CD14-positive monocyte (primary cell): ENCODE measurements around the gene ARFGAP3. TPM values are rescaled to one million over a fixed set of nuclear protein-coding genes. Genes with fewer than 3 reads are reported as not detected.

Source experiments
- DNase-seq, 3 donors: peaks; one replicate each; pipeline ENCODE4 v3.0.0-alpha.2; 2011 to 2022
- H2AFZ ChIP-seq: 2 replicates; pipeline ENCODE4 v1.6.0; 2012; ENCODE audit warnings: mild to moderate bottlenecking, low read depth, low read length, inconsistent platforms; ENCODE audit not compliant: insufficient read depth, poor library complexity, severe bottlenecking
- H3K27ac ChIP-seq, 2 donors: 1 replicate in 1 of 2; 2 replicates in 1 of 2; pipeline ENCODE4 v1.5.1; 2012 to 2013; ENCODE audit warnings: low read length in 2 of 2, control low read depth in 1 of 2, inconsistent platforms in 1 of 2, low read depth in 1 of 2, mild to moderate bottlenecking in 1 of 2
- H3K27me3 ChIP-seq, 2 donors: one replicate each; pipeline versions ENCODE4 v1.6.0 to v1.6.1; 2011 to 2013; ENCODE audit warnings: low read length in 2 of 2; ENCODE audit not compliant: control insufficient read depth in 2 of 2, insufficient read depth in 2 of 2
- H3K36me3 ChIP-seq, 2 donors: replicated peaks in 1 of 2; 1 replicate in 1 of 2; 2 replicates in 1 of 2; pipeline versions ENCODE4 v1.5.1 to v1.6.1; 2012 to 2013; ENCODE audit warnings: low read length in 2 of 2, control low read depth in 1 of 2, inconsistent platforms in 1 of 2, mild to moderate bottlenecking in 1 of 2; ENCODE audit not compliant: insufficient read depth in 2 of 2, control insufficient read depth in 1 of 2
- H3K4me1 ChIP-seq, 2 donors: 1 replicate in 1 of 2; 2 replicates in 1 of 2; pipeline versions ENCODE4 v1.5.1 to v1.6.1; 2012 to 2013; ENCODE audit warnings: low read length in 2 of 2, control low read depth in 1 of 2, inconsistent platforms in 1 of 2, mild to moderate bottlenecking in 1 of 2, moderate library complexity in 1 of 2; ENCODE audit not compliant: insufficient read depth in 2 of 2, control insufficient read depth in 1 of 2
- H3K4me2 ChIP-seq: replicated peaks from 2 replicates; pipeline ENCODE3; 2012; ENCODE audit warnings: low read length, moderate library complexity, mild to moderate bottlenecking; ENCODE audit not compliant: poor library complexity, severe bottlenecking; ENCODE audit errors: extremely low read depth
- H3K4me3 ChIP-seq, 3 experiments: fragments of 200-600 bp in 1 of 3; sonication (generic) in 1 of 3; replicated peaks in 1 of 3; 1 replicate in 2 of 3; 2 replicates in 1 of 3; pipeline ENCODE4 v1.5.1; 2011 to 2013; ENCODE audit warnings: low read length in 3 of 3, mild to moderate bottlenecking in 3 of 3, control low read depth in 2 of 3, low read depth in 2 of 3, inconsistent platforms in 1 of 3, moderate library complexity in 1 of 3
- H3K79me2 ChIP-seq: 2 replicates; pipeline ENCODE4 v1.6.0; 2012; ENCODE audit warnings: mild to moderate bottlenecking, control low read depth, inconsistent platforms, low read length, moderate library complexity; ENCODE audit not compliant: insufficient read depth
- H3K9ac ChIP-seq: 2 replicates; pipeline ENCODE4 v1.6.0; 2017; ENCODE audit warnings: low read length, mild to moderate bottlenecking; ENCODE audit not compliant: insufficient read depth, poor library complexity, severe bottlenecking
- H3K9me3 ChIP-seq, 2 donors: replicated peaks in 1 of 2; 1 replicate in 1 of 2; 2 replicates in 1 of 2; pipeline versions ENCODE4 v1.5.1 to v1.6.1; 2012 to 2013; ENCODE audit warnings: low read length in 2 of 2, control low read depth in 1 of 2; ENCODE audit not compliant: control insufficient read depth in 1 of 2, insufficient read depth in 1 of 2
- H4K20me1 ChIP-seq: 2 replicates; pipeline ENCODE4 v1.6.0; 2012; ENCODE audit warnings: mild to moderate bottlenecking, low read length, control low read depth, moderate library complexity; ENCODE audit not compliant: insufficient read depth
- H3K27ac Mint-ChIP-seq, 7 donors: one replicate each; pipeline ENCODE4 v1.8.0; 2020; ENCODE audit warnings: mild to moderate bottlenecking in 7 of 7, mixed read lengths in 7 of 7, moderate library complexity in 6 of 7, inconsistent platforms in 2 of 7
- H3K27me3 Mint-ChIP-seq, 3 donors: one replicate each; pipeline ENCODE4 v1.8.0; 2021 to 2022; ENCODE audit warnings: low read depth in 3 of 3, mild to moderate bottlenecking in 3 of 3, mixed read lengths in 3 of 3, moderate library complexity in 3 of 3, inconsistent platforms in 1 of 3
- H3K36me3 Mint-ChIP-seq, 2 donors: one replicate each; pipeline ENCODE4 v1.8.0; 2020; ENCODE audit warnings: mixed read lengths in 2 of 2, inconsistent platforms in 1 of 2, mild to moderate bottlenecking in 1 of 2
- H3K4me1 Mint-ChIP-seq: one replicate; pipeline ENCODE4 v1.8.0; 2020; ENCODE audit warnings: mild to moderate bottlenecking, mixed read lengths
- H3K4me3 Mint-ChIP-seq, 2 donors: one replicate each; pipeline ENCODE4 v1.8.0; 2020; ENCODE audit warnings: mild to moderate bottlenecking in 2 of 2, mixed read lengths in 2 of 2, moderate library complexity in 1 of 2
- H3K9me3 Mint-ChIP-seq, 7 donors: one replicate each; pipeline ENCODE4 v1.8.0; 2020 to 2022; ENCODE audit warnings: mixed read lengths in 7 of 7, mild to moderate bottlenecking in 6 of 7, moderate library complexity in 6 of 7, inconsistent platforms in 2 of 7
- WGBS: methylation state at CpG from one replicate; pipeline ENCODE4 v1.1.5; 2013; ENCODE audit warnings: missing lambda C conversion rate; ENCODE audit not compliant: insufficient coverage; 5-methylcytosine and 5-hydroxymethylcytosine counted together
- intact Hi-C, 2 donors: fragments of 100-400 bp; cut with micrococcal nuclease; formaldehyde crosslinking; loops; one replicate each; pipeline versions ENCODE4 v1.15.0 to v1.15.1; 2023
- polyA plus RNA-seq, 3 donors: library from polyadenylated mRNA; depleted of rRNA in 1 of 3; unstranded in 2 of 3; stranded (reverse) in 1 of 3; fragments of 300-500 nt in 2 of 3; fragments of >200 nt in 1 of 3; fragmentation: Illumina TruSeq in 2 of 3; gene quantifications; 1 replicate in 2 of 3; 2 replicates in 1 of 3; pipeline ENCODE4 v1.2.3, GENCODE V29; 2012 to 2021
- TF ChIP-seq, protein P1 (sequence below): fragments of 200-600 bp; IDR thresholded peaks from one replicate; pipeline ENCODE4 v1.8.0; 2022; ENCODE audit warnings: antibody characterized with exemption, mild to moderate bottlenecking

Gene ARFGAP3
- polyA plus RNA-seq, 3 donors, result 22.3 to 38.7 (median 34.8) TPM

DNA sequence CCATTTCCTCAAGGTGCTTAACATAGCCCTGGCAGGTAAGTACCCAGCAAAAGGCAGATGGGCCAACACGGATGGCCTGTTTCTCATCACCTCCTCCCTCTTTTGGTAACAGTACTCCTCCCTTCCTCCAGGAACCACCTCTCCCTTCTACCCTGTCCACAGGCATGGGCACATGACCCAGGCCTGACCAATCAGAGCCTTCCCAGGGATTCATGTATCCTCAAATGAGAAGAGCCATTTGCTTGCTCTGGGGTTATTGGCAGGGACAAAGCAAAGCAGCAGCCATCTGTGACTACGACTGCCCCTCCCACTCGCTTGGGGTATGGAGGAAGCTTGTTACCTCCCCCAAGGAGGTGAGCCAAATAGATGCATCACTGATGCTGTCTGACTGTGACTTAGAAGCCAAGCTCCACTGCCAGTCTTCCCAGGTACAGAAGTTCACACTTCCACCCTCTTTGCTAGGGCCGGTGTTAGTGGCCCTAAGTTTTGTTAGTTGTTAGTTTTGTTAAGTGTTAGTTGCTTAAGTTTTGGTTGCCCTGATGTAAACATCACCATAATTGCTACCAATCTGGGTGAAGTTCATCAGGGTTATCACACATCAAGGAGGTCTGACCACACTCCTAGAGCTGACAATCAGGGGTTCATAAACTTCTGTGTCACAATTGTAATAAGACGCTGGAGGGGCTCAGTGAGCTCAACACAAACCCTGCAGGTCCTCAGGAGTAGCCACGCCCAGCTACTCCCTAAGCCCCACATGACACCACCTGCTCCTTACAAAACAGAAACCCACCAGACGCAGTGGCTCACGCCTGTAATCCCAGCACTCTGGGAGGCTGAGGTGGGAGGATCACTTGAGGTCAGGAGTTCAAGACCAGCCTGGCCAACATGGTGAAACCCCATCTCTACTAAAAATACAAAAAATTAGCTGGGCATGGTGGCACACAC, 57.3 kb downstream of the ARFGAP3 start:
- Histone ChIP-seq H3K4me2 (no peak overlapping the region), H2AFZ (no peak overlapping the region), H3K4me1 (peaks cover 0 to 28% of the 10 kb centered on the region in 2 donors), H4K20me1 (no peaks in the 10 kb centered on the region), H3K9me3 (no peaks in the 10 kb centered on the region), H3K27me3 (no peaks in the 10 kb centered on the region), H3K4me3 (no peak overlapping the region), H3K27ac (no peak overlapping the region), H3K79me2 (no peaks in the 10 kb centered on the region), H3K36me3 (peaks cover 46 to 77% of the 10 kb centered on the region in 2 donors), H3K9ac (no peak overlapping the region)
- H3K4me3 Mint-ChIP-seq, result no peak overlapping the region
- H3K4me1 Mint-ChIP-seq, result peaks cover 17% of the 10 kb centered on the region
- intact Hi-C loops, result no loop called here
- TF ChIP-seq, protein P1, sequence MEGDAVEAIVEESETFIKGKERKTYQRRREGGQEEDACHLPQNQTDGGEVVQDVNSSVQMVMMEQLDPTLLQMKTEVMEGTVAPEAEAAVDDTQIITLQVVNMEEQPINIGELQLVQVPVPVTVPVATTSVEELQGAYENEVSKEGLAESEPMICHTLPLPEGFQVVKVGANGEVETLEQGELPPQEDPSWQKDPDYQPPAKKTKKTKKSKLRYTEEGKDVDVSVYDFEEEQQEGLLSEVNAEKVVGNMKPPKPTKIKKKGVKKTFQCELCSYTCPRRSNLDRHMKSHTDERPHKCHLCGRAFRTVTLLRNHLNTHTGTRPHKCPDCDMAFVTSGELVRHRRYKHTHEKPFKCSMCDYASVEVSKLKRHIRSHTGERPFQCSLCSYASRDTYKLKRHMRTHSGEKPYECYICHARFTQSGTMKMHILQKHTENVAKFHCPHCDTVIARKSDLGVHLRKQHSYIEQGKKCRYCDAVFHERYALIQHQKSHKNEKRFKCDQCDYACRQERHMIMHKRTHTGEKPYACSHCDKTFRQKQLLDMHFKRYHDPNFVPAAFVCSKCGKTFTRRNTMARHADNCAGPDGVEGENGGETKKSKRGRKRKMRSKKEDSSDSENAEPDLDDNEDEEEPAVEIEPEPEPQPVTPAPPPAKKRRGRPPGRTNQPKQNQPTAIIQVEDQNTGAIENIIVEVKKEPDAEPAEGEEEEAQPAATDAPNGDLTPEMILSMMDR, result no peak
- H3K9me3 Mint-ChIP-seq, result peaks cover 0 to 3% (median 0%) of the 10 kb centered on the region in 7 donors
- peak overlapping the region in 1 of 7 donors; percentile 46 for H3K27ac Mint-ChIP-seq
- WGBS, result 95% methylated on average over 5 of the region's 8 CpGs
- no peak for DNase-seq
- no peaks in the 10 kb centered on the region for H3K27me3 Mint-ChIP-seq
- peaks cover 69 to 97% of the 10 kb centered on the region in 2 donors for H3K36me3 Mint-ChIP-seq

DNA sequence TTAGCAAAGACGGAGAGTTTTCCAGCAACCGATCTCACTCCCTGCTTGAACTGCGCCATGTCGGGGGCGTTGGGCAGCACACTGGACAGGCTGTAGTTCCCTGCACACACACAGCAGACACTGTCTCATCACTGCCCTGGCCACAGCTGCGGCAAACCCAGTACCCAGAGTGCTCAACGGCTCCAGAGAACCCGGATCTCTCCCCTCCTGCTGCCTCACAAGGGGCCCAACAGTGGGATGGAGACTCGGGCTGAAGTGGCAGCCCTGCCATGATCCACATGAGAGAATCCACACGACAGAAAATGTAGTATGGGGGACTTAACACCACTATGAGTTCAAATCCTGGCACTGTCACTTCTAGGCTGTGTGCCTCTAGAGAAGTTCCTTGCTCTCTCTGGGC, 58.0 kb downstream of the ARFGAP3 start:
- peaks cover 0 to 28% of the 10 kb centered on the region in 2 donors for H3K4me1 ChIP-seq
- no peaks in the 10 kb centered on the region for H3K79me2 ChIP-seq
- 98% methylated on average over 6 of the region's 10 CpGs for WGBS
- Mint-ChIP-seq H3K4me1 (peaks cover 17% of the 10 kb centered on the region), H3K9me3 (peaks cover 0 to 3% (median 0%) of the 10 kb centered on the region in 7 donors), H3K36me3 (peaks cover 71 to 96% of the 10 kb centered on the region in 2 donors), H3K27me3 (no peaks in the 10 kb centered on the region), H3K4me3 (no peak overlapping the region), H3K27ac (peak overlapping the region in 4 of 7 donors; percentile 12 to 83 (median 46))
- no peak overlapping the region for H3K4me2 ChIP-seq
- H2AFZ ChIP-seq, result no peak overlapping the region
- DNase-seq, result no peak
- TF ChIP-seq, protein P1, result no peak
- no peaks in the 10 kb centered on the region for H4K20me1 ChIP-seq
- H3K9ac ChIP-seq, result no peak overlapping the region
- H3K4me3 ChIP-seq, result no peak overlapping the region
- H3K27me3 ChIP-seq, result no peaks in the 10 kb centered on the region
- intact Hi-C loops, result no loop called here
- peaks cover 46 to 81% of the 10 kb centered on the region in 2 donors for H3K36me3 ChIP-seq
- no peak overlapping the region for H3K27ac ChIP-seq
- H3K9me3 ChIP-seq, result no peaks in the 10 kb centered on the region
